Heart left ventricle (tissue), 13 donors: ENCODE data around the gene ART3.

ENCODE experiments used
- CTCF ChIP-seq, 12 donors: fragments of 200-600 bp; sonication (generic) in 4 of 12; IDR thresholded peaks; one replicate each; pipeline versions ENCODE4 v1.5.0 to v1.8.0; 2018 to 2022; ENCODE audit warnings: antibody characterized with exemption in 12 of 12, mild to moderate bottlenecking in 5 of 12
- POLR2A ChIP-seq, 2 donors: fragments of 450-650 bp; IDR thresholded peaks; one replicate each; pipeline ENCODE4 v1.6.1; 2017; ENCODE audit warnings: antibody characterized with exemption in 2 of 2, mild to moderate bottlenecking in 2 of 2, moderate library complexity in 2 of 2
- donor health status: ischemic (EF 13 %, LVEDD 7.1; RV severe dilation, severe dysfunction).
- donor health status: DM: no; HTN: yes; CAD: no.
- donor health status: DM: no; HTN: no; CAD: no.
- donor health status: ischemic (EF 25% LVEDD 6.9; RV normal size, moderate dysfunction).
- donor health status: ischemic (EF 25% LVEDD 5.7; RV mildly dilated, moderate dysfunction).
- donor health status: ischemic (EF 35%, LVEDD 5.7; RV mildly dilated, moderate dysfunction).
- donor health status: nonischemic (EF 11% LVEDD 7.7; RV severe dilation, severe dysfunction).
- donor health status: DM: yes; HTN: yes; CAD: no.
- donor health status: PGD.
- donor health status: ischemic (EF 29% LVEDD 5.4; RV normal size, mild dysfunction).
- donor health status: nonischemic (EF 23%, LVEDD 6.1; RV moderate dilation, normal function).

GRCh38 chr4:76160355-76160754 is 85.8 kb downstream of the ART3 start:
- TF ChIP-seq CTCF (IDR thresholded peaks at IDR 0.05) = no peak
- no peak for TF ChIP-seq POLR2A (IDR thresholded peaks at IDR 0.05)
